GM19452 (cell line): ENCODE data around the gene NACC1.

ENCODE experiments used
- ATAC-seq: cut with Tn5 transposase; IDR thresholded peaks from one replicate; pipeline ENCODE4 v1.9.1; 2021; ENCODE audit not compliant: unreplicated experiment

NACC1 gene

DNA sequence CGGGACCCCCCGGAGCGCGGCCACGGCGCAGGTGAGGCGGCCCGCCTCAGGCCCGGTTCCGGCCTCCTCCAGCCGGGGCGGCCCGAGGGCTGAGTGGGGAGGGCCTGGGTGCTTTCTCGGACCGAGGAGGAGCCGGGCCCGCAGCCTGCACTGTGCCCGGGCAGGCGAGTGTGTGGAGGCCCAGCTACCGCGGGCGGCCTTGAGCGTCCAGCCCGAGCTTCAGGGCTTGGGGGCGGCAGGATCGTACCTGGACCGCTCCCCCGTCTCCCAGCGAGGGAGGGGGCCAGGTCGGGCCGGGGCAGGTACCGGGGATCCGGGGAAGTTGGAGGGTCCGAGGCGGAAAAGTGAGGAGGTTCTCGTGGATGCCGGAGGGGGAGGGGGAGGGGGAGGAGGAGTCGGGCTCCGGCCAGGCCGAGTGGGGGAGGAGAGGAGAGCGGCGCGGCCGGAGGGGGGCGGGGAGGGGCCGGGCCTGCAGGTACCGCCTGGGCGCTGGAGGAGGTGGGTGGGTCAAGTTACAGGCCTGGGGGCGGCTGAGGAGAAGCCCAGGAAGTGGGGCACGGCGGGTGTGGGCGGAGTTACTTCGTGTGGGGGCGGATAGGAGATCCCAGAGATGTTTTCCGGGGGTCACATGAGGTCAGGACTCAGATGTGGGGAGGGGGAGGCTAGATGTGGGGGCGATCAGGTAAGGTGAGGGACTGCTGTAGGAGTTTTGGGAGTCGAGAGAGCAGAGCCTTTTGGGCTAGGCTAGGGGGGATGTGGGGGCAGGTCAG is 545 bp downstream of the NACC1 start:
- ATAC-seq = no peak

DNA sequence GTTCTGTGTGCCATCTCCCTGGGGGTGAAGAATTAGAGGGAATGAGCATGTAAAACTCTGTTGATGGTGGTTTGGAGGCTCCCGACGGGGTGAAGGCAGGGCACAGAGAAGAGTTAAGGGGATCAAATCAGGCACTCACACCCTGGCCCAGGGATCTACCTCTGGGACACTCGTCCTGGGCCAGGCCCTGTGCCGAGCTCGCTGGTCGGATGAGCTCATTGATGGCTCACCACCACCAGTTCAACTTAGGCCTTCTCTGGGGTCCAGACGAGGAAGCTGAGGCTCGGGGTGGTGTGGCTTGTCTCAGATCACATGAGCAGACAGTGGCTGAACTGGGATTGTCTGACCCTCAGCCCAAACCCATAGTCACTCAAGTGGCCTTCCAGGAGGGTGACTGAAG is 1.6 kb downstream of the NACC1 start:
- ATAC-seq = no peak

DNA sequence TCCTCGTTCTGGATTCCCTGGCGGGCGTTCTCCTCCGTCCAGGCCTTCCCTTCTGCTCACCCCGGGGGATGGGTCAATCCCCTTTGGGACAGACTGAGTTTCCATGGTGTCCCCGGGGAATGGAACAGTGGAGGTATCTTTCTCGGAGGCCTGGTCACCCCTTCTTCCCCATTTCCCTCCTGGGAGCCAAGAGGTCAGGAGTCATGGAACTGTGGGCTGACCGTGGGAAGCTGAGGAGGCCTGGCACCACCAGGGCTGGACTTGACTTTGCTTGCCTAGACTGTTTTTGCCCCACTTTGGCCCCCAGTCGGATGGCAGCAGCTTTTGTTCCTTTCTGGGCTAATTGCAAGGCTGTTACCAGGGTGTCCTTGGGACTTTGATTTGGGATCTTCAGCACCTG is 2.0 kb downstream of the NACC1 start:
- no peak for ATAC-seq

DNA sequence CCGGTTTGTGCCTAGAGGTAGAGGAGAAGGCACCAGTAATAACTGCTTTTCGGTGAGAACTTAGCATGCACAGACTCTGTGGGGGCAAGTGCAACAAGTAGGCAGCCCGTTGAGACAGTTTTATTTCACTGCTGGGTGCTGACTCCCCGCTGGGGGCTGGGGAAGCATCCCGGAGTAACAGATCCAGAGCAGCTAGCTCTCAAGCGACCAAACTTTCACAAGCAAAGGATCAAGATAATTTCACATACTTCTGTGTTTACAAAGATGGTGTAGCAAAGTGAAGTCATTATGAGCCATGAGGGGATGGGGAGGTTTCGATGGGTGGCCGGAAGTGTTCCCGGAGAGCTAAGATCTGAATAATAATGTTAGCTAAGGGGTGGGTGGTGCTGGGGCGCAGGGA is 2.8 kb downstream of the NACC1 start:
- ATAC-seq = no peak

DNA sequence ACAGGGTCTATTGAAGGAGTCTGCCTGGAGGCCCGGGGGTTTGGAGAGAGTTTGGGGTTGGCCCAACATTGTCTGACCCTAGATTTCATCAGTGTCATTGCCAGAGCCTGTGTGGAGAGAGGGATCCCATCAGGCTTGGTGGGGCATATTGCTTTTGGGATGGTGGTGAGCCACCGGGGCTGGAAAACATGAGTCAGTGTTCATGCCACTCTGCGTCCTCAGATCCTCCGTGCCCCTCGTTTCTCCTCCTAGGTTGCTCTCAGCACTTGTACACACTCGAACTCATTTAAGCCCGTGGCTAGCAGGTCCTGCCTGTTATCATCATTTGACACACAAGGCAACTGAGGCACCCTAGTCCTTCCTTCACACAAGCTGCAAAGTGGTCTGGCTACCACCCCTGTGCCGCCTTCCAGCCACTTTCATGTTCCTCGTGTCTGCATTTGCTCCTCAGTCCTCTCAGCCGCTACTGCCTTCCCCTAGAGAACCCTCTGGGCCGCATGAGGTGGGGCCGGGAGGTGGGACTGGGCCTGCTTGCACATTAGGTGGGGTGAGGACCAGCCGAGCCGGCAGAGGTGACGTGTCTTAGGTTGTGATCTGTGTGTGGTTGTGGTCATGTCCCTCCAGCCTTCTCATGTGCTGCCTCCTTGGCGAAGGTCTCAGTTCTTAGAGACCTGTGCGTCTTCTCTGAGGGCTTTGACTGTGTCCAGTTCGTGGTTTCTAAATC is 3.6 kb downstream of the NACC1 start:
- ATAC-seq = no peak

DNA sequence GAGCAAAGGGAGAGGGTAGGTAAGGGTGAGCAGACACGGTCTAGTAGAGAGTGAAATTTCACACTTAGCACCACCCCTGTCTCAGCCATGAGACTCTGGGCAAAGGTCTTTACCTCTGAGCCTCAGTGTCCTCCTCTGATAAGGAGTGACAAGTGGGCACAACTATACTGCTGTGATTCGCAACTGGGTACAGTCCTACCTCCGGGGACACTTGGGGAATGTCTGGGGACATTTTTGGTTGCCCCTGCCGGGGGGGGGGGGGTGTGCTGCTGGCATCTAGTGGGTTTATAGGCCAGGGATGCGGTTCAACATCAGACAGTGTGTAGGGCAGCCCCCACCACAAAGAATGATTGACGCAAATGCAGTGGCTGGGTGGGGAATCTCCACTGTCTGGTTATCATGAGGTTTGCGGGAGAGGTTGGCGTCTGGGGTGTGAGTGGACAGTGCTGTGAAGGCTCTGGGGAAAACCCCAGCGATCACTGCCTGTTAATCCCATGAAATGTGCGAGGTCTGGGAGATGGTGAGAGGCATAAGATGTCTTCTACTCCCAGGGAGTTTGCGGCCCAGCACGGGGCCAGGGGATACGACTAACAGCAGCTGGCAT is 4.3 kb downstream of the NACC1 start:
- ATAC-seq = no peak

DNA sequence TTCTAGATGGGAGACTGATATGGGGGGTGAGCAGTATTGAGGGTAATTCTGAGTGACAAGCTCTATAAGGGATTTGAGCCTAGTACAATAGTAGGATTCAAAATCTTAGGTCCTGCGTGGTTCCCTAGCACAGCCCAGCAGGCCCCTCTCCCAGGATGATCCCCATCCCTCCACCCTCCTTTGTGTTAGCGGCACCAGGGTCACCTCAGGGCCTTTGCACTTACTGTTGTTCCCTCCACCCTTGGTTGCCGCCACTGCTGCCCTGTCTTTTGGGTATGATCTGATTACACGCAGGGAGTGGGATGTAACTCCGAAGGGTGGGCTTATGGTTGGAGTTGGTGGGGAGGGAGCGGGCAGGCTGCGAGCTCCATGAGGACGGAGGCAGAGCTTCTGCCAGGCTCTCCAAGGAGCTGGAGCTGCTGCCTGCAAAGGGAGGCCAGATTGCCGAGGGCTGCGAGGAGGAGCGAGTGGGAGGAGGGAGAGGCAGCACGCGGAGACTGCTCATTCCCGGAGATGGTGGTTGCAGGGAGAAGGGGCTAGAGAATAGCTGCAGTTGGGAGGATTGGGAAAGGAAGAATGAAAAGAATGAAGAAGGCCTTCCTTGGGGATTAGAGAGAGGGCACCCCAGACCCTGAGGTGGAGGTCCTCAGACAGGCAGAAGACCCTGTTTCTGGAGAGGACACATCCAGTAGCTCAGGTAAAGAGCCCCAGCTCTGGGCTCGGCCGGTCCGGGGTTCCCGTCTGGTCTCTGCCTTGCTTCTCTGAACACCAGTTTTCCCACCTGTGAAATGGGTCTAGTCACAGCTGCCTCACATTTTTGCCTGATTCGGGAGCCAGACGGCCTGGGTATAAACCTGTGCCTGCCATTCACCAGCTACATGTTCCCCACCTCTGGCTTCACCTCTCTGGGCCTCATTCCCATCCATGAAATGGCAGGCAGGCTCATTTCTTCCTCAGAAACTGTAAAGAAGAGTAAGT is 5.2 kb downstream of the NACC1 start:
- no peak for ATAC-seq

DNA sequence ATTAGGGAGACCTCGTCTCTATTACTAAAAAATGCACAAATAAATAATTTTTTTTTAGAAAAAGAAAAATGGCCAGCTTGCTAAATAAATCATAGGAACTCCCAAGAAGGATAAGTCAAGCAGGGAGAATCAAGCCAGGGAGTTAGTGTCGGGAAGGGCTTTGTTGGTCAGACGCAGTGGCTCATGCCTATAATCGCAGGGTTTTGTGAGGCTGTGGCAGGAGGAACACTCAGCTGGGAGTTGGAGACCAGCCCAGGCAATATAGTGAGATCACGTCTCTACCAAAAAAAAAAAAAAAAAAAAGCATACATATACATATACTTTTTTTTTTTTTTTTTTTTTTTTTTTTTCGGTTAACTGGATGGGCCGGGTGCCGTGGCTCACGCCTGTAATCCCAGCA is 9.0 kb downstream of the NACC1 start:
- no peak for ATAC-seq

DNA sequence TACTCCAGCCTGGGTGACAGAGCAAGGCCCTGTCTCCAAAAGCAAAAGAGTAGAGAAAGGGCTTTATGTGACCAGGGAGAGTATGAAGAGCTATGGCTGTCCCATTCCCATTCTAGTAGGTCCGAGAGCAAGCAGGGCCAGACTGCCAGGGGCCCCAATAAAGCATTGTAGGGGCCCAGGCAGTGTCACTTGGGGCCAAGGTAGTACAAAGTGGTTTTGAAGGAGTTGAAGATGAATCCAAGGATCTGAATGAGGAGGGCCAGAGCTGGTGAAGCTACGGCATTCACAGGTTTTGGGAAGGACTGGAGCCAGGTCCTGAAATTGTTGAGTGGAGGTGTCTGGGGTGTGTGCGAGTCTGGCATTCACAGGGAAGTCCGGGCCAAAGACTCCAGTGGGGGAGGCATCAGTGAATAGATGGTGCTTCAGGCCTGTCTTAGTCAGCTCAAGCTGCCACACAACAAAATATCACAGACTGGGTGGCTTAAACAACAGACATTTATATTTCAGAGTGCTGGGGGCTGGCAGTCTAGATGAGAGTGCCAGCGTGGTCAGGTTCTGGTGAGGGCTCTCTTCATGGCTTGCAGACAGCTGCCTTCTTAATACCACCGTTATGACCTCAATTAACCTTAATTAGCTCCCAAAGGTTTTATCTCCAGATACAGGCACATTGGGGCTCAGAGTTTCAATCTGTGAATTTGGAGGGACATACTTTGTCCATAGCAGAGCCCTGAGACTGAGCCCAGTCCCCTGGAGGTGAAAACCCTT is 9.9 kb downstream of the NACC1 start:
- no peak for ATAC-seq

DNA sequence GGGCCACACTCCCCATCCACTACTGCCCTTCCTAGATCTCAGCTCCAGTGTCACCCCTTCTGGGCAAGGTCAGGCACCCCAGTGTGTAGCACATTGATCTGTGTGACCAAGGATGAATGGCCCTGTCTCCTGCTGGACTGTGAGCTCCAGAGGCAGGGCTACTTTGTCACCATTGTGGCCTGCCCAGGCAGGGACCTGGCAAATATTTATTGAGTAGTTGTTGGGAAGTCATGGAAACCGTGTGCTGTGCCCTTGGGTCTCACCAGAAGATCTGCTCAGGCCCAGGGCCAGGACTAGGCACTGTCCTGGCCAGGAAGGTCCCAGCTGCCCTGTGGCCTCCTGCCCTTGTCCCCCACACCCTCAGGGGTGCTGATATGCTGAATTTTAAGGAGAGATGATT is 10.5 kb downstream of the NACC1 start:
- no peak for ATAC-seq

DNA sequence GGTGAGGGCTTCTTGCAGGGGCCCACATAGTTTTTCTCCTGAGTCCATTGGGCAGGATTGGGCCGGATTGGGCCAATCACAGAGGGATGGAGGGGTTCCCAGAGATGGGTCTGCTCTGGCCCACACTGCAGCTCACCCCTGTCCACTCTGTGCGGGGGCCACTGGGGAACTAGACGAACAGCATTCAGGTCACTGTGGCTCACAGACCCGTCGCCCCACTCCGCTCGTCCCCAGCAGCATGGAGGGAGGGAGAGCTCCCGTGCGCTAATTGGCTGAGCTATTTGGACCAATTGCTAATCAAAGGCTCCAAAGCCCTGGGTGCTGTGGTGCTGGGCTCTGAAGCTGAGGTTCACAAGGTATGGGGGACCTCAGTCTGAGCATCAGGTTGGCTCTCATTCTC is 11.3 kb downstream of the NACC1 start:
- ATAC-seq = no peak

DNA sequence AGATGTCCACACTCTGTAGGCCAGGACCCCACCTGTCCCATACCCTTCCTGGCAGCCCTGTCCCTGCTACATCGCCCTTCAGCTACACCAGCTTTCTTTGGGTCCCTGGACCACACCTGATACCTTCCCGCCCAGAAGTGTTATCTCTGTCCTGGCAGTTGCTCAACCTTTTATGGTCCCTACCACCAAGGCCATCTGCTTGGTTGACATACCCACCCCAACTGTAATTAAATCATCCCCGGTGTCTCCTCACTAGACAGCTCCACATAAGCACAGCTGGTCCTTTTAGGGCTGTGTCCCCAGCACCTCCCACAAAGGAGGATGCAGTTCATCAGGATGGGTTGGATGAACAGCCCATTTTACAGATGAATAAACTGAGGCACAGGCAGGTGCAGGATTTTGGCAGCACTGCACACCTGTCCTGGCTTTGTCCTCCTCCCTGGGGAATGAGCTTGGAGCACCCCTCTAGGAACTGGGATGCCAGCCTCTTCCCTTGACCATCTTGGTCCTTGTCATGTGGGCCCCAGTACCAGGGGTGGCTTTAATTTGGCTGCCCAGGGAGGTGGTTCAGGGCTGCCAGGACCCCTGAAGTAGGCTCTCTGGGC is 12.9 kb downstream of the NACC1 start:
- no peak for ATAC-seq

DNA sequence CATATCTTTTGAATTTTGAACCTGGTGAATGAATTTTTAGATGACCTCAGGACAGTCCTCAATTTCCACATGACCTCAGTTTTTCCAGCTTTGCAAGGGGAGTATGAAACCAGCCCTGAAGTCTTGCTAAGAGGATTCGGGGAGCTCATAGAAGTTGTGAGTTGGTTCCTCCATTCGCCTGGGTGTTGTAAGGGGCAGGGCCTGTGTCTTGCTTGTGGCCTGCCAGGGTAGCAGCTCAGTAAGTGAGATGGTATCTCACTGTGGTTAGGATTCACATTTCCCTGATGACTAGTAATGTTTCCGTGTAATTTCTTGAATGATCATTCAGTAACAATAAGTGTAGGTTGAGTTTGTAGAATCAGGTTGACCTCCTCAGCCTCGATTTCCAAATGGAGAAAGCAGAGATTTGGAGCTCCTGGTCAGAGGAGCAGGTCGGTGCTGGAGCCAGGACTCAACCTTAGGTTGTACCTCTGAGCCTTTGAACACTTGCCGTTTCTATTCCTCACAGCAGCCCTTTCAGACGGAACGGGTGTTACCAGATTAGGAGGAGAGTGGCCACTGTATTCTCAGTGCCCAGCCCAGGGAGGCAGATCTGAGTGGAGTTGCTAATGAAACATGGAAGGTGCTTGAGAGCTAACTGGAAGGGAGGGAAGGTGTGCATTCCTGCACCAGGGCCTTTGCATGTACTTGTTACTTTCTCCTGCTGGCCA is 14.6 kb downstream of the NACC1 start:
- ATAC-seq = no peak

DNA sequence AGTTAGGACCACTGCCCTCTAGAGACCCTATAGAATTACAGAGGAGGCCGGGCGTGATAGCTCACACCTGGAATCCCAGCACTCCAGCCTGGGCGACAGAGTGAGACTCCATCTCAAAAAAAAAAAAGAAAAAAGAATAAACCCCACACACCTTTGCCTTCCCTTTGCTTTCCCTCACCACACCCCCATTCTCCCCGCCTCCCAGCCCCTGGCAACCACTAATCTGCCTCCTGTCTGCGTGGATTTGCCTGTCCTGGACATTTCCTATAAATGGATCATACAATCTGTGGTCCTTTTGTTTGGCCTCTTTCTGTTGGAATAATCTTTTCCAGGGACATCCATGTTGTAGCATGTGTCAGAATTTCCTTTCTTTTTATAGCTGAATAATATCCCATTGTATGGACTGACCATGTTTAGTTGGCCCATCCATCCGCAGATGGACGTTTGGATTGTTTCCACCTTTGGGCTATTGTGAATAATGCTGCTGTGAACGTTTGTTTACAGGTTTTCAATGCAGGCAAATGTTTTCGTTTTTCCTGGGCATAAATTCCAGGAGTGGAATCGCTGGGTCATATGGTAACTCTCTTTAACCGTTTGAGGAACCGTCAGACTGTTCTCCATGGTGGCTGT is 15.3 kb downstream of the NACC1 start:
- ATAC-seq = no peak

DNA sequence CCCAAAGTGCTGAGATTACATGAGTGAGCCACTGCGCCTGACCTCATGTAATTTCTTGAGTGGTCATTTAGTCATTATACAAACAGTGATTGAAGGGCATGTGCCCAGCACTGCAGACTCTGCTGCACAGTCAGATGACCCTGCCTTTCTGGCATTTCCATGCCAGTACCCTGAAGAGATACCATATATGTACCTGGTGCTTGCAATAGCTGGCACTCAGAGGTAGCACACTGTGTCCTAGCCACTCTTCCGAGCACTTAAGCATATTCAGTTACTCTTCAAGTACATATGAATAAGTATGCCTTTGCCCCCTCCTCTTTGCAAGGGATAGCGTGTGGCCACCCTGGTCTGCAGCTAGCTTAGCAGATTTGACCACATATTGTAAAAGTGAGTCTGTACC is 16.6 kb downstream of the NACC1 start:
- ATAC-seq = no peak

DNA sequence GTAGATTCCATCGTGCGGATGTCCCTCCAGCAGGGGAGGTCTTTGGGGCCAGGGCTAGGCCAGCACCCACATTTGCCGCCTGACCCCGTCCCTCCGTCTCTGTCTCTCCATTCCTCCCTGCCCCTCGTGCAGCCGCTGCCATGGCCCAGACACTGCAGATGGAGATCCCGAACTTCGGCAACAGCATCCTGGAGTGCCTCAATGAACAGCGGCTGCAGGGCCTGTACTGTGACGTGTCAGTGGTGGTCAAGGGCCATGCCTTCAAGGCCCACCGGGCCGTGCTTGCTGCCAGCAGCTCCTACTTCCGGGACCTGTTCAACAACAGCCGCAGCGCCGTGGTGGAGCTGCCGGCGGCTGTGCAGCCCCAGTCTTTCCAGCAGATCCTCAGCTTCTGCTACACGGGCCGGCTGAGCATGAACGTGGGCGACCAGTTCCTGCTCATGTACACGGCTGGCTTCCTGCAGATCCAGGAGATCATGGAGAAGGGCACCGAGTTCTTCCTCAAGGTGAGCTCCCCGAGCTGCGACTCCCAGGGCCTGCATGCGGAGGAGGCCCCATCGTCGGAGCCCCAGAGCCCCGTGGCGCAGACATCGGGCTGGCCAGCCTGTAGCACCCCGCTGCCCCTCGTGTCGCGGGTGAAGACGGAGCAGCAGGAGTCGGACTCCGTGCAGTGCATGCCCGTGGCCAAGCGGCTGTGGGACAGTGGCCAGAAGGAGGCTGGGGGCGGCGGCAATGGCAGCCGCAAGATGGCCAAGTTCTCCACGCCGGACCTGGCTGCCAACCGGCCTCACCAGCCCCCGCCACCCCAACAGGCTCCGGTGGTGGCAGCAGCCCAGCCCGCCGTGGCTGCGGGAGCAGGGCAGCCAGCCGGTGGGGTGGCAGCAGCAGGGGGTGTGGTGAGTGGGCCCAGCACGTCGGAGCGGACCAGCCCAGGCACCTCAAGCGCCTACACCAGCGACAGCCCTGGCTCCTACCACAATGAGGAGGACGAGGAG is 17.3 kb downstream of the NACC1 start:
- ATAC-seq = no peak

DNA sequence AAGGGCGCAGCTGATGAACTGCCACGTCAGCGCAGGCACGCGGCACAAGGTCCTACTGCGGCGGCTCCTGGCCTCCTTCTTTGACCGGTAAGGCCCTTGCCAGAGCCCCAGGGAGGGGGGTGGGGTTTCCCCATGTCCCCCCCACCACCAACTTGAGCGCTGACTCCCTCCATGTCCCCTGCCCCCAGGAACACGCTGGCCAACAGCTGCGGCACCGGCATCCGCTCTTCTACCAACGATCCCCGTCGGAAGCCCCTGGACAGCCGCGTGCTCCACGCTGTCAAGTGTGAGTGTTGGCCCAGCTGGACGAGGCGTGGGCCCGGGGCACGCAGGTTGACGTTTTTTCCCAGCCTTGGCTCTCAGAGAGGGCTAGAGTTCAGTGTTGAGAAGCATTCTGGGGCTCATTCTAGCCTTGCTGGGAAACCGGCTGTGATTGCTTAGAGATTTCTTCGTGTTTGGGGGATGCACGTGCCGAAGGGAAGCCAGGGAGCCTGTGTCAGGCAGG is 19.3 kb downstream of the NACC1 start:
- no peak for ATAC-seq
